WTC11 (cell line): ENCODE measurements around the gene TMEM9. TPM values are rescaled to one million over a fixed set of nuclear protein-coding genes. Genes with fewer than 3 reads are reported as not detected.

Experiments used
- ATAC-seq: fragments of 200-7000 bp; cut with Tn5 transposase; 2 replicates; pipeline ENCODE4 v1.10.0; 2021; ENCODE audit warnings: mild to moderate bottlenecking, moderate library complexity
- CTCF ChIA-PET: fragments of 300-600 bp; sonication (Branson Sonifier 250); formaldehyde crosslinking; loops from one replicate; lab custom pipeline; 2021; ENCODE audit warnings: antibody characterized with exemption; lab: Charles Lee
- POLR2A ChIA-PET: fragments of 350-600 bp; sonication (Branson Sonifier 250); formaldehyde crosslinking; loops from one replicate; lab custom pipeline; 2021; ENCODE audit warnings: antibody characterized with exemption; lab: Charles Lee
- DNase-seq: peaks from one replicate; pipeline ENCODE4 v3.0.0; 2021; ENCODE audit warnings: low spot score
- H3K27ac Mint-ChIP-seq: 2 replicates; pipeline ENCODE4 v1.8.0; 2021; ENCODE audit warnings: mixed read lengths
- H3K27me3 Mint-ChIP-seq: 2 replicates; pipeline ENCODE4 v1.8.0; 2021; ENCODE audit warnings: low read depth, mild to moderate bottlenecking, moderate library complexity, mixed read lengths
- H3K36me3 Mint-ChIP-seq: 2 replicates; pipeline ENCODE4 v1.8.0; 2021; ENCODE audit warnings: mixed read lengths
- H3K4me1 Mint-ChIP-seq: 2 replicates; pipeline ENCODE4 v1.8.0; 2022; ENCODE audit warnings: mixed read lengths
- H3K4me3 Mint-ChIP-seq: 2 replicates; pipeline ENCODE4 v1.8.0; 2021; ENCODE audit warnings: mild to moderate bottlenecking, moderate library complexity, mixed read lengths
- H3K9me3 Mint-ChIP-seq: 2 replicates; pipeline ENCODE4 v1.8.0; 2021; ENCODE audit warnings: mixed read lengths
- ATF1 ChIP-seq: sonication (generic); formaldehyde crosslinking; IDR thresholded peaks from 2 replicates; pipeline ENCODE4 v1.8.1; 2023; ENCODE audit warnings: mild to moderate bottlenecking, moderate library complexity, missing genetic modification reagents
- CBFB ChIP-seq: sonication (generic); formaldehyde crosslinking; IDR thresholded peaks from 2 replicates; pipeline ENCODE4 v1.8.1; 2022; ENCODE audit warnings: mild to moderate bottlenecking, low read depth, missing genetic modification reagents
- CREB1 ChIP-seq: sonication (generic); formaldehyde crosslinking; IDR thresholded peaks from 2 replicates; pipeline ENCODE4 v1.8.0; 2023; ENCODE audit warnings: mild to moderate bottlenecking, missing genetic modification reagents
- ELF4 ChIP-seq: sonication (generic); formaldehyde crosslinking; IDR thresholded peaks from 2 replicates; pipeline ENCODE4 v1.8.1; 2022; ENCODE audit warnings: low read depth, mild to moderate bottlenecking, moderate library complexity, missing genetic modification reagents
- ETV6 ChIP-seq: sonication (generic); formaldehyde crosslinking; IDR thresholded peaks from 2 replicates; pipeline ENCODE4 v1.8.1; 2022; ENCODE audit warnings: mild to moderate bottlenecking, missing genetic modification reagents
- FOXP1 ChIP-seq: sonication (generic); formaldehyde crosslinking; IDR thresholded peaks from 2 replicates; pipeline ENCODE4 v1.8.0; 2022; ENCODE audit warnings: missing genetic modification reagents, mild to moderate bottlenecking, moderate library complexity, borderline replicate concordance
- GABPB1 ChIP-seq: sonication (generic); formaldehyde crosslinking; IDR thresholded peaks from 2 replicates; pipeline ENCODE4 v1.8.1; 2023; ENCODE audit warnings: mild to moderate bottlenecking, missing genetic modification reagents
- GRHL2 ChIP-seq: fragments of 250-450 bp; sonication (Bioruptor Pico); IDR thresholded peaks from 2 replicates; pipeline ENCODE4 v1.8.0; 2022; ENCODE audit warnings: mild to moderate bottlenecking, moderate library complexity; ENCODE audit not compliant: insufficient replicate concordance, severe bottlenecking
- HMGA2 ChIP-seq: fragments of 250-450 bp; sonication (Bioruptor Pico); IDR thresholded peaks from 2 replicates; pipeline ENCODE4 v1.4.0; 2021; ENCODE audit warnings: mild to moderate bottlenecking, moderate library complexity
- JAZF1 ChIP-seq: fragments of 250-450 bp; sonication (Bioruptor Pico); IDR thresholded peaks from 2 replicates; pipeline ENCODE4 v1.9.0; 2021; ENCODE audit warnings: moderate library complexity, mild to moderate bottlenecking, inconsistent platforms
- JUN ChIP-seq: sonication (generic); formaldehyde crosslinking; IDR thresholded peaks from 2 replicates; pipeline ENCODE4 v1.8.0; 2023; ENCODE audit warnings: mild to moderate bottlenecking, missing genetic modification reagents
- MXD4 ChIP-seq: fragments of 250-450 bp; sonication (Bioruptor Pico); IDR thresholded peaks from 2 replicates; pipeline ENCODE4 v1.8.0; 2021; ENCODE audit warnings: mild to moderate bottlenecking, moderate library complexity, borderline replicate concordance
- NFYB ChIP-seq: sonication (generic); formaldehyde crosslinking; conservative IDR thresholded peaks from 2 replicates; pipeline ENCODE4 v1.8.0; 2022; ENCODE audit warnings: low read depth, missing genetic modification reagents
- NR3C1 ChIP-seq: sonication (generic); formaldehyde crosslinking; conservative IDR thresholded peaks from 2 replicates; pipeline ENCODE4 v1.8.1; 2023; ENCODE audit warnings: low read depth, mild to moderate bottlenecking, missing genetic modification reagents
- OVOL2 ChIP-seq: fragments of 250-450 bp; sonication (Bioruptor Pico); IDR thresholded peaks from 2 replicates; pipeline ENCODE4 v1.9.0; 2021; ENCODE audit warnings: mild to moderate bottlenecking, borderline replicate concordance
- RORB ChIP-seq: fragments of 250-450 bp; sonication (Bioruptor Pico); IDR thresholded peaks from 2 replicates; pipeline ENCODE4 v1.9.0; 2021; ENCODE audit warnings: mild to moderate bottlenecking
- SMAD3 ChIP-seq: sonication (generic); formaldehyde crosslinking; IDR thresholded peaks from 2 replicates; pipeline ENCODE4 v1.8.0; 2022; ENCODE audit warnings: missing genetic modification reagents, mild to moderate bottlenecking, borderline replicate concordance
- SOX15 ChIP-seq: fragments of 250-450 bp; sonication (Bioruptor Pico); IDR thresholded peaks from 2 replicates; pipeline ENCODE4 v1.9.0; 2021; ENCODE audit warnings: mild to moderate bottlenecking
- TCF7 ChIP-seq: sonication (generic); formaldehyde crosslinking; IDR thresholded peaks from 2 replicates; pipeline ENCODE4 v1.8.0; 2022; ENCODE audit warnings: mild to moderate bottlenecking, low read depth, missing genetic modification reagents, moderate library complexity
- TEAD1 ChIP-seq: sonication (generic); formaldehyde crosslinking; IDR thresholded peaks from 2 replicates; pipeline ENCODE4 v1.8.0; 2022; ENCODE audit warnings: mild to moderate bottlenecking, missing genetic modification reagents
- ZNF121 ChIP-seq: sonication (generic); formaldehyde crosslinking; IDR thresholded peaks from 2 replicates; pipeline ENCODE4 v1.8.0; 2023; ENCODE audit warnings: missing genetic modification reagents
- ZNF138 ChIP-seq: sonication (generic); formaldehyde crosslinking; conservative IDR thresholded peaks from 2 replicates; pipeline ENCODE4 v1.8.1; 2022; ENCODE audit warnings: mild to moderate bottlenecking, moderate library complexity, missing genetic modification reagents
- total RNA-seq: library from RNA; stranded (reverse); gene quantifications from 3 replicates; pipeline ENCODE4 v1.2.3, GENCODE V29; 2021
- TF ChIP-seq, protein P1 (sequence below): sonication (generic); formaldehyde crosslinking; IDR thresholded peaks from 2 replicates; pipeline ENCODE4 v1.8.0; 2022; ENCODE audit warnings: mild to moderate bottlenecking, missing genetic modification reagents
- TF ChIP-seq, protein P2 (sequence below): sonication (generic); formaldehyde crosslinking; conservative IDR thresholded peaks from 2 replicates; pipeline ENCODE4 v1.8.1; 2023; ENCODE audit warnings: mild to moderate bottlenecking, low read depth, missing genetic modification reagents, moderate library complexity
- TF ChIP-seq, protein P3 (sequence below): fragments of 250-450 bp; sonication (Bioruptor Pico); IDR thresholded peaks from 2 replicates; pipeline ENCODE4 v1.9.0; 2021; ENCODE audit warnings: mild to moderate bottlenecking
- TF ChIP-seq, protein P4 (sequence below): sonication (generic); formaldehyde crosslinking; IDR thresholded peaks from 2 replicates; pipeline ENCODE4 v1.8.1; 2023; ENCODE audit warnings: mild to moderate bottlenecking, missing genetic modification reagents, borderline replicate concordance

Gene TMEM9
- total RNA-seq, 1 experiment from 2014 or later = 97.5 TPM

DNA sequence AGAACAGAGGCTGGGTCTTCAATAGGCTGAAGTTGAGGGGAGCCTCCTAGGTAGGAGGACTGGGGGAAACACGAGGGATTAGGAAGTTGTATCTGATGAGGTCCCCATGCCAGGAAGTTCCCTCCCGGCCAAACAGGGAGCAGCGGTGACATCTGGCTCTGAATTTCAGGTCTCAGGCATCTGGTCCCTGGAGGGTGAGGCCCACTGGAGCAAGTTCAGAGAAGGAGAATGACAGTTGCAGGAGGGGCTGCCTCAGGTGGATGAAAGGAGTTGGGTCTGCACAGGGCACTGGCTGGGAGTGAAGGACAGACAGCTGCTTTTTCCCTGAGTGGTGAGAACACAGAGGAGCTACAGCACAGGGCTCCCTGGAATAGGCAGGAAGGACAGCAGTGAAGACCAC is 9.1 kb downstream of the TMEM9 start (continued):
- TF ChIP-seq ATF1 (no peak), CREB1 (CRISPR knock-in tag) (no peak)

DNA sequence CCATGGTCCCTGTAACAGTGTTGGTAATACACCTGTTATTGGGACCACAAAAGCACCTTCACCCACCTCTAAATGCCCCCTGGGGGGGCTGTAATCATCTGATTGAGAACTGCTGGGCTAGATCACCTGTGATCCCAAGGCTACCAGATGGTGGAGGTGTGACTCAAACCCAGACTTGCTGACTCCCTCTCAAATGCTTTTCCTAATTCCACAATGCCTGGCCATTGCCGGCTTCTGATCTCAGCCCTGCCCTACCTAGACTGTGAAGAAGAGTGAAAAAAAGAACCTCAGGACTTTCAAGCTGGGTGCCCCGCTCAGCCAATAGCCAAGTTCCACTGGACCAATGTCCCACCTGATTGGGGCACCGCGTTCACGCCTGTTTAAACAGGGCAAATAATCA is 9.6 kb downstream of the TMEM9 start:
- no peak overlapping the region for H3K27ac Mint-ChIP-seq
- H3K4me1 Mint-ChIP-seq = no peaks in the 10 kb centered on the region
- H3K9me3 Mint-ChIP-seq = no peaks in the 10 kb centered on the region
- DNase-seq (no peak), ATAC-seq (no peak)
- TF ChIP-seq SMAD3 (CRISPR knock-in tag) (no peak), SOX15 (CRISPR knock-in tag) (no peak), TEAD1 (CRISPR knock-in tag) (no peak), CBFB (CRISPR knock-in tag) (no peak), ETV6 (no peak), GABPB1 (no peak), TCF7 (no peak), ZNF121 (no peak), ELF4 (CRISPR knock-in tag) (no peak), NR3C1 (CRISPR knock-in tag) (no peak), CREB1 (CRISPR knock-in tag) (no peak), NFYB (CRISPR knock-in tag) (no peak), FOXP1 (no peak), JUN (CRISPR knock-in tag) (no peak), RORB (CRISPR knock-in tag) (no peak), MXD4 (CRISPR knock-in tag) (no peak)
- TF ChIP-seq, protein P1, sequence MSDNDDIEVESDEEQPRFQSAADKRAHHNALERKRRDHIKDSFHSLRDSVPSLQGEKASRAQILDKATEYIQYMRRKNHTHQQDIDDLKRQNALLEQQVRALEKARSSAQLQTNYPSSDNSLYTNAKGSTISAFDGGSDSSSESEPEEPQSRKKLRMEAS = no peak
- TF ChIP-seq, protein P2, sequence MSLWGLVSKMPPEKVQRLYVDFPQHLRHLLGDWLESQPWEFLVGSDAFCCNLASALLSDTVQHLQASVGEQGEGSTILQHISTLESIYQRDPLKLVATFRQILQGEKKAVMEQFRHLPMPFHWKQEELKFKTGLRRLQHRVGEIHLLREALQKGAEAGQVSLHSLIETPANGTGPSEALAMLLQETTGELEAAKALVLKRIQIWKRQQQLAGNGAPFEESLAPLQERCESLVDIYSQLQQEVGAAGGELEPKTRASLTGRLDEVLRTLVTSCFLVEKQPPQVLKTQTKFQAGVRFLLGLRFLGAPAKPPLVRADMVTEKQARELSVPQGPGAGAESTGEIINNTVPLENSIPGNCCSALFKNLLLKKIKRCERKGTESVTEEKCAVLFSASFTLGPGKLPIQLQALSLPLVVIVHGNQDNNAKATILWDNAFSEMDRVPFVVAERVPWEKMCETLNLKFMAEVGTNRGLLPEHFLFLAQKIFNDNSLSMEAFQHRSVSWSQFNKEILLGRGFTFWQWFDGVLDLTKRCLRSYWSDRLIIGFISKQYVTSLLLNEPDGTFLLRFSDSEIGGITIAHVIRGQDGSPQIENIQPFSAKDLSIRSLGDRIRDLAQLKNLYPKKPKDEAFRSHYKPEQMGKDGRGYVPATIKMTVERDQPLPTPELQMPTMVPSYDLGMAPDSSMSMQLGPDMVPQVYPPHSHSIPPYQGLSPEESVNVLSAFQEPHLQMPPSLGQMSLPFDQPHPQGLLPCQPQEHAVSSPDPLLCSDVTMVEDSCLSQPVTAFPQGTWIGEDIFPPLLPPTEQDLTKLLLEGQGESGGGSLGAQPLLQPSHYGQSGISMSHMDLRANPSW = no peak
- H3K4me3 Mint-ChIP-seq = no peak overlapping the region
- H3K36me3 Mint-ChIP-seq = peaks cover 80% of the 10 kb centered on the region
- no peaks in the 10 kb centered on the region for H3K27me3 Mint-ChIP-seq
- ChIA-PET CTCF (no interaction called here), POLR2A (no interaction called here)

DNA sequence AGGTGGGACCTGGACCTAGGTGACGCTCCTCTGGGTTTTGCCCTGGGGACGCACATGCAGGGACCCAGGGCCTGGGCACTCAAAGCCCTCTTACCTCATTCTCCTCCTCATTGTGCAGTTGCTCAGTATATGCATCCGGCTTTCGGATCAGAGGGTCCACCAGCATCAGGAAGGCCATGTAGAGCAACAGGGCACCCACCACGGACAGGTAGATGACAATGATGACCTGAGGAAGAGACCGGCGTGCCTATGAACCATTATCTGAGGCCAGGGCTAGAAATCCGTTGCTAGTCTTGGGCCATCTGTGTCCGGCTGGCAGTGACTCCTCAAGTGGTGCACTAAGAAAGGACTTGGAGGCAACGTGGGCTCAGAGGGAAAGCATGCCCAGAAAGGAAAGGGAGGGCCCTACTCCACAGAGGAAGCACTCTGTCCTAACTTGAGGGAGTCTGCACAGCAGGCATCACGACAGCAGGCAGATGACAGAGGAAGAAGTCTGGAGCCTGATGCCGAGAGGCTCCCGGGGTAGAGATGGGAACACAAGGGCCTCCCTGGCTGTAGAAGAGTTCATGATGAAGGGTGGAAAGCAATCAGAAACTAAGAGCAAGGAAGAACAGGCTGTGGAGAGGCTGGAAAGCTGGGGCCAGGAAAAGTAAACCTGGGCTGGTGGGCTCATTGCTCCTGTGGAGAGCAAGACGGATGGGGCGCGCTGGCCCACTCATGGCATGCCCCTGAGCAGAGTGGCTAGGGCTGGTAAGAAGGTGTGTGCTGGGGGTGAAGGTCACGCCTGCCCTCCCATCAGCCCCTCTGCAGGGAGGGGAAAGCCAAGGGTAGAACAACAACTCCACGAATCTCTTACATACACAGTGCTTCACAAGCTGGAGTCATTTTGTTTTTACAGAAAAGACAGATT is 10.3 kb downstream of the TMEM9 start:
- Mint-ChIP-seq H3K4me3 (no peak overlapping the region), H3K9me3 (no peaks in the 10 kb centered on the region), H3K36me3 (peaks cover 73% of the 10 kb centered on the region), H3K27ac (no peak overlapping the region), H3K4me1 (no peaks in the 10 kb centered on the region), H3K27me3 (no peaks in the 10 kb centered on the region)
- ATAC-seq (no peak), DNase-seq (no peak)
- ChIA-PET CTCF (no interaction called here), POLR2A (no interaction called here)
- TF ChIP-seq CBFB (CRISPR knock-in tag) (no peak), ZNF138 (CRISPR knock-in tag) (no peak), HMGA2 (no peak), GRHL2 (CRISPR knock-in tag) (no peak), CREB1 (CRISPR knock-in tag) (no peak), ETV6 (no peak), OVOL2 (CRISPR knock-in tag) (no peak), ATF1 (no peak), JAZF1 (CRISPR knock-in tag) (no peak)
- TF ChIP-seq, protein P3, sequence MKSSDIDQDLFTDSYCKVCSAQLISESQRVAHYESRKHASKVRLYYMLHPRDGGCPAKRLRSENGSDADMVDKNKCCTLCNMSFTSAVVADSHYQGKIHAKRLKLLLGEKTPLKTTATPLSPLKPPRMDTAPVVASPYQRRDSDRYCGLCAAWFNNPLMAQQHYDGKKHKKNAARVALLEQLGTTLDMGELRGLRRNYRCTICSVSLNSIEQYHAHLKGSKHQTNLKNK (CRISPR knock-in tag) = no peak
- TF ChIP-seq, protein P4, sequence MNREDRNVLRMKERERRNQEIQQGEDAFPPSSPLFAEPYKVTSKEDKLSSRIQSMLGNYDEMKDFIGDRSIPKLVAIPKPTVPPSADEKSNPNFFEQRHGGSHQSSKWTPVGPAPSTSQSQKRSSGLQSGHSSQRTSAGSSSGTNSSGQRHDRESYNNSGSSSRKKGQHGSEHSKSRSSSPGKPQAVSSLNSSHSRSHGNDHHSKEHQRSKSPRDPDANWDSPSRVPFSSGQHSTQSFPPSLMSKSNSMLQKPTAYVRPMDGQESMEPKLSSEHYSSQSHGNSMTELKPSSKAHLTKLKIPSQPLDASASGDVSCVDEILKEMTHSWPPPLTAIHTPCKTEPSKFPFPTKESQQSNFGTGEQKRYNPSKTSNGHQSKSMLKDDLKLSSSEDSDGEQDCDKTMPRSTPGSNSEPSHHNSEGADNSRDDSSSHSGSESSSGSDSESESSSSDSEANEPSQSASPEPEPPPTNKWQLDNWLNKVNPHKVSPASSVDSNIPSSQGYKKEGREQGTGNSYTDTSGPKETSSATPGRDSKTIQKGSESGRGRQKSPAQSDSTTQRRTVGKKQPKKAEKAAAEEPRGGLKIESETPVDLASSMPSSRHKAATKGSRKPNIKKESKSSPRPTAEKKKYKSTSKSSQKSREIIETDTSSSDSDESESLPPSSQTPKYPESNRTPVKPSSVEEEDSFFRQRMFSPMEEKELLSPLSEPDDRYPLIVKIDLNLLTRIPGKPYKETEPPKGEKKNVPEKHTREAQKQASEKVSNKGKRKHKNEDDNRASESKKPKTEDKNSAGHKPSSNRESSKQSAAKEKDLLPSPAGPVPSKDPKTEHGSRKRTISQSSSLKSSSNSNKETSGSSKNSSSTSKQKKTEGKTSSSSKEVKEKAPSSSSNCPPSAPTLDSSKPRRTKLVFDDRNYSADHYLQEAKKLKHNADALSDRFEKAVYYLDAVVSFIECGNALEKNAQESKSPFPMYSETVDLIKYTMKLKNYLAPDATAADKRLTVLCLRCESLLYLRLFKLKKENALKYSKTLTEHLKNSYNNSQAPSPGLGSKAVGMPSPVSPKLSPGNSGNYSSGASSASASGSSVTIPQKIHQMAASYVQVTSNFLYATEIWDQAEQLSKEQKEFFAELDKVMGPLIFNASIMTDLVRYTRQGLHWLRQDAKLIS (CRISPR knock-in tag) = no peak
